Upper lobe of right lung (tissue), 1 donor: Measurements from ENCODE around the gene RPRD1B. TPM values are rescaled to one million over a fixed set of nuclear protein-coding genes. Genes with fewer than 3 reads are reported as not detected.
A peak's percentile ranks its signal among the peaks of the same experiment; 100 is the strongest.
"Not testable (repeated sequence)": the region's sequence is repeated elsewhere in the genome, so short reads cannot be mapped to it uniquely, and the experiment has no call there.

ENCODE experiments used
- ATAC-seq: fragments of 200-7000 bp; cut with Tn5 transposase; one replicate; pipeline ENCODE4 v1.9.1; 2020; ENCODE audit warnings: mild to moderate bottlenecking, moderate library complexity
- DNase-seq: peaks from one replicate; pipeline ENCODE4 v3.0.0-alpha.2; 2020
- H3K27ac ChIP-seq: fragments of 200-600 bp; one replicate; pipeline ENCODE4 v1.8.0; 2022
- H3K27me3 ChIP-seq: fragments of 200-600 bp; one replicate; pipeline ENCODE4 v1.8.0; 2022; ENCODE audit warnings: mild to moderate bottlenecking
- H3K36me3 ChIP-seq: fragments of 200-600 bp; one replicate; pipeline ENCODE4 v1.8.0; 2022
- H3K4me1 ChIP-seq: fragments of 200-600 bp; one replicate; pipeline ENCODE4 v1.8.0; 2022
- H3K4me3 ChIP-seq: fragments of 200-600 bp; one replicate; pipeline ENCODE4 v1.8.0; 2022; ENCODE audit warnings: mild to moderate bottlenecking
- H3K9me3 ChIP-seq: fragments of 200-600 bp; one replicate; pipeline ENCODE4 v1.8.0; 2022
- intact Hi-C: fragments of 100-400 bp; cut with DNase I; formaldehyde crosslinking; loops from one replicate; pipeline ENCODE4 v1.11.0; 2022
- total RNA-seq: library from RNA; stranded (reverse); fragmentation: NEBNext Ultra II Directional; extraction: Animal tissue kit (Norgen Biotek cat#: 25700); gene quantifications from one replicate; pipeline ENCODE4 v1.2.1, GENCODE V29; 2021
- TF ChIP-seq, protein P1 (sequence below): fragments of 200-600 bp; IDR thresholded peaks from one replicate; pipeline ENCODE4 v1.8.0; 2022; ENCODE audit warnings: antibody characterized with exemption
- donor health status: DM: no; HTN: yes; CAD: no; lungs with severe emphysema.

Gene RPRD1B
- total RNA-seq, 1 donor from 2014 or later, result 33.1 TPM

GRCh38 chr20:38004416-38004815, 29.1 kb upstream of the RPRD1B start:
- TF ChIP-seq, protein P1, sequence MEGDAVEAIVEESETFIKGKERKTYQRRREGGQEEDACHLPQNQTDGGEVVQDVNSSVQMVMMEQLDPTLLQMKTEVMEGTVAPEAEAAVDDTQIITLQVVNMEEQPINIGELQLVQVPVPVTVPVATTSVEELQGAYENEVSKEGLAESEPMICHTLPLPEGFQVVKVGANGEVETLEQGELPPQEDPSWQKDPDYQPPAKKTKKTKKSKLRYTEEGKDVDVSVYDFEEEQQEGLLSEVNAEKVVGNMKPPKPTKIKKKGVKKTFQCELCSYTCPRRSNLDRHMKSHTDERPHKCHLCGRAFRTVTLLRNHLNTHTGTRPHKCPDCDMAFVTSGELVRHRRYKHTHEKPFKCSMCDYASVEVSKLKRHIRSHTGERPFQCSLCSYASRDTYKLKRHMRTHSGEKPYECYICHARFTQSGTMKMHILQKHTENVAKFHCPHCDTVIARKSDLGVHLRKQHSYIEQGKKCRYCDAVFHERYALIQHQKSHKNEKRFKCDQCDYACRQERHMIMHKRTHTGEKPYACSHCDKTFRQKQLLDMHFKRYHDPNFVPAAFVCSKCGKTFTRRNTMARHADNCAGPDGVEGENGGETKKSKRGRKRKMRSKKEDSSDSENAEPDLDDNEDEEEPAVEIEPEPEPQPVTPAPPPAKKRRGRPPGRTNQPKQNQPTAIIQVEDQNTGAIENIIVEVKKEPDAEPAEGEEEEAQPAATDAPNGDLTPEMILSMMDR, result no peak
- no peaks in the 10 kb centered on the region for H3K9me3 ChIP-seq
- intact Hi-C loops, result no loop called here
- no peaks in the 10 kb centered on the region for H3K4me1 ChIP-seq
- H3K36me3 ChIP-seq, result peaks cover 71% of the 10 kb centered on the region
- no peaks in the 10 kb centered on the region for H3K27me3 ChIP-seq
- ATAC-seq (peak; percentile 30), DNase-seq (no peak)
- no peak overlapping the region for H3K27ac ChIP-seq
- no peak overlapping the region for H3K4me3 ChIP-seq

DNA sequence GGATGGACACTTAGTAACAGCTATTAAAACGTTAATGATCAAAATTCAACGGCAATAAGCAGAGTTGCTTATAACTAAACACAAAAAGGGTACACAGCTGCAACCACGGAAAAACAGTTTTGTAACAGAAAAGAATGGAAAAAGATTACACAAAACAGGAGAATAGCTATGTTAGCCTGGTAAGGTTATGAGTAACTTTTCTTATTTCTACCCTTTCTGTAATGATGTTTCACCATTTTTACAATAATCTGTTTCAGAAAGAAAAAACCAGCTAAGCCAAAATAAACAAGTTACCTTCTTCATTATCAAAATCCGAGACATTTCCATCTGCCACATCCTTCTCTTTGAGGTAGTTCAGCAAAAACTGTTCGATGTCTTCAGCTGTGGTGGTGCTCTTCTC, 27.6 kb upstream of the RPRD1B start:
- H3K27ac ChIP-seq, result no peak overlapping the region
- H3K27me3 ChIP-seq, result no peaks in the 10 kb centered on the region
- TF ChIP-seq, protein P1, result no peak
- no peaks in the 10 kb centered on the region for H3K4me1 ChIP-seq
- DNase-seq (no peak), ATAC-seq (no peak)
- intact Hi-C loops, result no loop called here
- H3K9me3 ChIP-seq, result no peaks in the 10 kb centered on the region
- H3K36me3 ChIP-seq, result peaks cover 60% of the 10 kb centered on the region
- no peak overlapping the region for H3K4me3 ChIP-seq

DNA sequence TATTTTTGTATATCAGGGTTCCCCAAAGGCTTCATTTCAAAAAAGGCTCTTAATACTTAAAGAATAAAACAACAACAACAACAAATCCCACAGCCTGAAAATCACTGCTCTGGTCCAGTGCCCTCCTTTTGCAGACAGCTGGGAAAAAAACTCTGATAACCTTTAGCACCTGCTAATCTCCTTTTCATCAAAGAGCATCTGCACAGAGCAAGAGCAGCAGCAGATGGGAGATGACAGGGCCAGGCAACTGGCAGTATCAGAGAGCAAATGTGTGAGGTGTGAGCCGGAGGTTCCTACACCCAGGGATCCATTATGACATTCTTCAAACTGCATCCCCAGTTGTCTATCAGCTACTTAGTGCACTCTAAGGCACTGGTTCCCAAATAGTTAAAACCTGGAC, 26.0 kb upstream of the RPRD1B start:
- DNase-seq (no peak), ATAC-seq (no peak)
- no peak overlapping the region for H3K27ac ChIP-seq
- H3K36me3 ChIP-seq, result peaks cover 60% of the 10 kb centered on the region
- intact Hi-C loops, result no loop called here
- no peaks in the 10 kb centered on the region for H3K4me1 ChIP-seq
- H3K9me3 ChIP-seq, result no peaks in the 10 kb centered on the region
- H3K4me3 ChIP-seq, result no peak overlapping the region
- no peaks in the 10 kb centered on the region for H3K27me3 ChIP-seq
- TF ChIP-seq, protein P1, result no peak

GRCh38 chr20:38008233-38008944, 25.2 kb upstream of the RPRD1B start:
- ATAC-seq (no peak), DNase-seq (no peak)
- Histone ChIP-seq H3K4me1 (no peaks in the 10 kb centered on the region), H3K4me3 (no peak overlapping the region), H3K36me3 (peaks cover 60% of the 10 kb centered on the region), H3K27me3 (no peaks in the 10 kb centered on the region), H3K27ac (no peak overlapping the region), H3K9me3 (no peaks in the 10 kb centered on the region)
- intact Hi-C loops, result no loop called here
- TF ChIP-seq, protein P1, result no peak

- not testable (repeated sequence) for ATAC-seq
Observed at GRCh38 chr20:38009416-38009815, 24.1 kb upstream of the RPRD1B start.

DNA sequence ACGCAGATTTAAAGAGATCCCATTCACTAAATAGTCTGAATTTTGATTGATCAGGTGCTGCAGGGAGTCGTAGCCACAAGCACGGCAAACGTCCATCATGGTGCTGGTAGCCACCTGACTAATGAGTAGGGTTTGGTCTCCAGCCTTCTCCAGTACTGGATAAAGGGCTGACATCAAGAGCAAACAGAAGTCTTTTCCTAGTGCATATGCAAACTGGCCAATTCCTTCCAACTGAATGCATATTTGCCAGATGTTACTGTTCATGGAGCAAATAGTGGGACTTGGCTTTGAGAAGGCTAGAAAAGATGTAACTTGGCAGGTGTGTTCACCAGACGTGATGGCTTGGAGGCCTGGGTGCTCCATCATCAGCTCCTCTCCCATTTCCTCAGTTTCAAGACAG, 21.9 kb upstream of the RPRD1B start:
- TF ChIP-seq, protein P1, result no peak
- intact Hi-C loops, result no loop called here
- Histone ChIP-seq H3K27me3 (no peaks in the 10 kb centered on the region), H3K4me1 (no peaks in the 10 kb centered on the region), H3K27ac (no peak overlapping the region), H3K36me3 (peaks cover 51% of the 10 kb centered on the region), H3K9me3 (no peaks in the 10 kb centered on the region), H3K4me3 (no peak overlapping the region)
- no peak for ATAC-seq
- no peak for DNase-seq

More at GRCh38 chr20:38009416-38009815, 24.1 kb upstream of the RPRD1B start:
- intact Hi-C loops, H3K27me3 ChIP-seq, H3K9me3 ChIP-seq, H3K4me3 ChIP-seq, DNase-seq, H3K4me1 ChIP-seq, H3K27ac ChIP-seq: not testable (repeated sequence)
- H3K36me3 ChIP-seq, result peaks cover 54% of the 10 kb centered on the region
